ENCODE data around the gene VWA5A.

VWA5A gene, protein sequence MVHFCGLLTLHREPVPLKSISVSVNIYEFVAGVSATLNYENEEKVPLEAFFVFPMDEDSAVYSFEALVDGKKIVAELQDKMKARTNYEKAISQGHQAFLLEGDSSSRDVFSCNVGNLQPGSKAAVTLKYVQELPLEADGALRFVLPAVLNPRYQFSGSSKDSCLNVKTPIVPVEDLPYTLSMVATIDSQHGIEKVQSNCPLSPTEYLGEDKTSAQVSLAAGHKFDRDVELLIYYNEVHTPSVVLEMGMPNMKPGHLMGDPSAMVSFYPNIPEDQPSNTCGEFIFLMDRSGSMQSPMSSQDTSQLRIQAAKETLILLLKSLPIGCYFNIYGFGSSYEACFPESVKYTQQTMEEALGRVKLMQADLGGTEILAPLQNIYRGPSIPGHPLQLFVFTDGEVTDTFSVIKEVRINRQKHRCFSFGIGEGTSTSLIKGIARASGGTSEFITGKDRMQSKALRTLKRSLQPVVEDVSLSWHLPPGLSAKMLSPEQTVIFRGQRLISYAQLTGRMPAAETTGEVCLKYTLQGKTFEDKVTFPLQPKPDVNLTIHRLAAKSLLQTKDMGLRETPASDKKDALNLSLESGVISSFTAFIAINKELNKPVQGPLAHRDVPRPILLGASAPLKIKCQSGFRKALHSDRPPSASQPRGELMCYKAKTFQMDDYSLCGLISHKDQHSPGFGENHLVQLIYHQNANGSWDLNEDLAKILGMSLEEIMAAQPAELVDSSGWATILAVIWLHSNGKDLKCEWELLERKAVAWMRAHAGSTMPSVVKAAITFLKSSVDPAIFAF

DNA sequence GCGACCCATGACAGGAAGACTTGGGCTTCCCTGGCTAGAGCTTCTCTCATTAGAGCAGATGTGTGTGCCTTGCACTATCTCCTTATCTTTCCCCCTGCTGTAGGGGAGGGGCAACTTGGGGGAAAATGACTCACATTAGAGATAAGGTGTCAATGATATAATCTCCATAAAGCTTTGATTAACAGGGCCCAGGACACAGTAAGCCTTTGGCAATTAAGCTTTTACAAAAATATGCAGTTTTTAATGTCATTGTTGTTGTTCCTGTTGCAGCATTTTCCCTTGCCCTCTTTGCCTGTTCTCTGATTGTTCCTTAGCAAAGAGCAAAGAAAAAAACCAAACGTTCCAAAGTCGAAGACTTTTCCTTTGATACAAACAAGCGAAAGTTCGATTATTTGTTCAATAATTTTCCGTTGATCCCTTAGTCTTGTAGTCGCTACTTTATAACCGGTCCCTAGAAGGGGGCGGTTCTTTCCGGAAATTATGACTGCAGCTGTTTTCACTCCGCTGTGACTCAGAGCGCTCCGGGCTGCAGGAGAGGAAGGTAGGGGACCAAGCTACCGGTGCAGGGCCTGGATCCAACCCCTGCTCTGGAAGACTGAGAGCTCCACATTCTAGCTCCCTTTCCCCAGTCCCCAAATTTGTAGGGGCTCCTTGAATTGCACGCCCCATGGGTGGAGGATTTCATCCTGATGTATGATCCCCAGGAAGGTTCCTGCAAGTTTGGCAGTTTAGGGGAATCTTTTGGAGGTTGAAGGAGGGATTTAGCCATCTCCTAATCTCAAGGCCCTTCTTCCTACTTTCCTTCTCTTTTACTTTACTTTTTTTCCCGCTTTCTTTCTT, at the start of gene VWA5A:
Gene VWA5A (plus strand): TSS at position 509 of the 840 bp plus-strand sequence. CDS start 2,062 bp downstream, outside the sequence.
- DNase-seq (ENCODE audit: low read depth) = peak; percentile 65

DNA sequence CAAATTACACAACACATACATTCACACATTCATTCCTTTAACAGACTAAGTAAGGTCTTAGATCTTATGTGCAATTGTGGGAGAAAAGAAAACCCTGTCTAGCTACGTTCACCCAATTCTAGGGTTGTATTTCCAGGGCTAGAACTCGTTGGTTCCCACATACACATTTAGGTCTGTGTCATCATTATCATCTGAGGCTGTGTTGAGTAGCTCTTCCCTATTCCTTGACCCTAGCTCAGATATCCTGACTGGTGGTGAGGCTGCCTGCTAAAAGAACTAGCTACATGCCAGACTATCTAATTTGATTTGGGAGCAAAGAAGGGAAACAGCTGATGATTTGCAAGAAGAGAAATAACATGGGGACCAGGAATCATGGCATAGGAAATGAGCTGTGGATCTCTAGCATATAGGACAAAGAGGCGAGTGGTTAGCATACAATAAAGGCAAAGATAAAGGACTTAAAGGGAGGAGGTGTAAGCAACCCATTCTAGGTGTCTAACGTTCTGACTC, 46.6 kb upstream of the VWA5A start:
- DNase-seq (ENCODE audit: low read depth) = no peak

DNA sequence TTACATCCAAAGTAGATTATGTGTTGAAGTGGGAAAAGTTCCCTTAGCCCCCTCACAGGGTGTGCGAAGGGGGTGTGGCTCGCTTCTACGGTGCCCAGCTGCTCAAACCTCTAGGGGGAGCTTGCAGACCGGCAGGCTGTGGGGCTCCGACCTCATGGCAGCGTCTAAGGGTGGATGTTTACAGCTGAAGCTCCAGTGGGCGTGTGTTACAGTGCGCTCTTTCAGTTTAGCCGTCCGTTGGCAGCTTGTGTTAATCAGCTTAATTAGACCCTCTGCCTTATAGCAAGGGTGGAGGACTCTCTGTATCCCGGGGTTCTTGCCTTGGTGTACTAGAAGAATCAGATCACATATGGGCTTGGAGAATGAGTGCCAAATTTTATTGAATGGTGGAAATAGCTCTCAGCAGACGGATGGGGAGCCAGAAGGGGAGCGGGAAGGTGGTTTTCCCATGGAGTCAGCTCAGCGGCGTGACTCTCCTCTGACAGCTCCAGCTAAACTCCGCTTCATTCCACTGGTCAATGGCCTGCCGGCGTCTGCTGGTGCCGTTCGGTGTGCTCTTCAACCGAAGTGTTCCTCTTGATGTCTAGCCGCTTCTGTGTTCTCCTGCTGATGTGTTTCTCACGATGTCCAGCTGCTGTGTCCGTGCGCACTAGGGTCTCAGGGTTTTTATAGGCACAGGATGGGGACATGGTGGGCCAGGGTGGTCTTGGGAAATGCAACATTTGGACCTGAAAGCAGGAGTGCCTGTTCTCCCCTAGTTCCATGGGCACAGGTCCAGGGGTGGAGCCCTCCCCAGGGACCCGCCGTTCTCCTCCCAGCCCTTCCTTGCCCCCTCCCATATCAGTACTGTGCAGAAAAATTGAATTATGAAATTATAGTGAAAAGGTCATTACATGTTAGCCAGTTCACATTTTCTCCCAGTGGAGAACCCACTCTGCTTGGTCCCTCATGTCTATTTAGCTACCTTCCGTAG, 45.5 kb upstream of the VWA5A start:
- DNase-seq (ENCODE audit: low read depth) = peak; percentile 31

DNA sequence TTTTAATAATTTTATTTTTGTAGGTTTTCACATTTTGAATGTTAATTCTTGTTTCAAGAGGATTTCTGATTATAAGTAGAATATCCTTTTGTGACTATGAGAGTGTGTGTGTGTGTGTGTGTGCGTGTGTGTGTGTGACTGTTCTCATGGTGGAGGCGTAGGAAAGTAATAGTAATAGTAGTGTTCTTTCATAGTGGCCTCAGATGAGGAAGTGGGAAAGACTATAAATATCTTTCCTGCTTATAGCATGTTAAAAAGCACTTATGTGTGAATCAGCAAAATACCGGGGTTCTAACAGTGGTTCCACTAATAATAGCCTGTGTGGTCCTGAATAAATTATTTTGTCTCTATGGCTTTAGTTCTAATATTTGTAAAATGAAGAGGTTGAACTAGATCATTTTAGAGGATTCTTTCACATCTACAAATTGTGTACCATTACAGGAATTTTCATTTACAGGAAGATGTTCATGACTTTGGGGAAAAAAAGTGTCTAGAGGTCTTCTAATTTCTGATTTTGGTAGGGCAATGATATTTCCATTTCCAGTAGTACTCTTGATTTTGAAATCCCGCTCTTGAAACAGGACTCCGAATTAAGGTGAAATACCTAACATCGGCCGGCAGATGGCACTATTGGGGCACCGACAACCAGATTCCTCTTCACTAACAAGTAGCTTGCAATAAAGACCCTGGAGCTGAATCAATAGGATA, 44.2 kb upstream of the VWA5A start:
- DNase-seq (ENCODE audit: low read depth) = peak; percentile 33

DNA sequence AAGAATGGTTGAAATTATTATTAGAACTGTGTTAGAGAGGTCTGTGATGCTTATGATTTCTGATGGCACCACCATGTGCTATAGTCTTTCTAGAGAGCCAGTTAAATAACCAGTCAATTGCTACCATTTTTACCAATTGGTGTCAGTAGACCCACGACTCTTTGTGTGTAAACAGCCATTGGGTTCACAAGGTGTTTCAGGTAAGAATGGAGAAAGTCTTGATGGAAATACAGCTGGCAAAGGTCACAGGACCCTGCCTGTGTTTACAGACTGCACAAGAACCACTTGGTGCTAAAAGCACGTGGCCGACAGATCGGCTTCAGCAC, 43.7 kb upstream of the VWA5A start:
- DNase-seq (ENCODE audit: low read depth) = no peak

DNA sequence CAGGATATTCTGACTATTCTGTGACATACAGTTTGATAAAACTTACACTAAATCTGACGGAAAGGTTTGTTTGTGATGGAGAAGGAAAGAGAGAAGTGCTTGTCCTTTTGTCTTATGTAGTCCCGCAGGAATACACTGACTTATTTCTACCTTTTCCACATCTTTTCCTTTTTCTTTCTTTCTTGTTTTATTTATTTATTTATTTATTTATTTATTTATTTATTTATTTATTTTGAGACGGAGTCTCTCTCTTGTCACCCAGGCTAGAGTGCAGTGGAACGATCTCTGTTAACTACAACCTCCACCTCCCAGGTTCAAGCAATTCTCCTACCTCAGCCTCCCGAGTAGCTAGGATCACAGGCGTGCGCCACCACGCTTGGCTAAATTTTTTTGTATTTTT, 43.1 kb upstream of the VWA5A start:
- DNase-seq (ENCODE audit: low read depth) = no peak

DNA sequence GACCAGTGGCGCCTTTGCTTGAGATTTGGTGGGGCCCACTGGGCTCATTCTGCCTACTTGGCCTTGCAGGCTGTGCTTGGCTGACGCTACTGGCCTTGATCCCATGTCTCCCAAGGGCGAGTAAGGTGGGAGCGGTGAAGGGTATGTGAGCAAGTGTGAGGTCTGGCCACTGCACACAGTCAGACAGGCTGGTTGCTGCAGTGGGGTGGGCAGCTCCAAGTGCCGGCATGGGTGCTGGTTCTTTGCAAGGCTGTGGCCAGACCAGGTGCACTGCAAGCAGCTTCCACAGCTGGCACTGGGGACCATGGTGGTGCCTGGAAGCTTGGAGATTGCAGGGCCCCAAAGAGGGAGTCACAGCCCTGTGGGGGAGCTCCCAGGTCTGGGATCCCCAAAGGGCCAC, 40.7 kb upstream of the VWA5A start:
- DNase-seq (ENCODE audit: low read depth) = no peak

DNA sequence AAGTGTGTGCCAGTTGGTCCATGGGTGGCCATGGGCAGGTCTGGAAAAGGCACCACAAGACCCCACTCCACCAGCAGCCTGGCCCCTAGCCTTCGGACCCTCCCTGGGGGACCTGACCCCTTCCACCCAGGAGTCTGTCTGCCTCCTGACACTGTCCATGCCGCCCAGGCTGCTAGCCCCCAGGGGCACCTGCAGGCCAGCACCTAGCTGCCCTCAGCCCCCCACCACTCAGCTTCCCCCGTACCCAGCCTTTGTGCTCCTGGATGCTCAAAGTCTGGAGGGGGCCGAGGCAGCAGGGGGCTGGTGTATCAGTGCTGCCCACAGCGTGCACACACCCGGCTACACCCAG, 39.8 kb upstream of the VWA5A start:
- DNase-seq (ENCODE audit: low read depth) = no peak

DNA sequence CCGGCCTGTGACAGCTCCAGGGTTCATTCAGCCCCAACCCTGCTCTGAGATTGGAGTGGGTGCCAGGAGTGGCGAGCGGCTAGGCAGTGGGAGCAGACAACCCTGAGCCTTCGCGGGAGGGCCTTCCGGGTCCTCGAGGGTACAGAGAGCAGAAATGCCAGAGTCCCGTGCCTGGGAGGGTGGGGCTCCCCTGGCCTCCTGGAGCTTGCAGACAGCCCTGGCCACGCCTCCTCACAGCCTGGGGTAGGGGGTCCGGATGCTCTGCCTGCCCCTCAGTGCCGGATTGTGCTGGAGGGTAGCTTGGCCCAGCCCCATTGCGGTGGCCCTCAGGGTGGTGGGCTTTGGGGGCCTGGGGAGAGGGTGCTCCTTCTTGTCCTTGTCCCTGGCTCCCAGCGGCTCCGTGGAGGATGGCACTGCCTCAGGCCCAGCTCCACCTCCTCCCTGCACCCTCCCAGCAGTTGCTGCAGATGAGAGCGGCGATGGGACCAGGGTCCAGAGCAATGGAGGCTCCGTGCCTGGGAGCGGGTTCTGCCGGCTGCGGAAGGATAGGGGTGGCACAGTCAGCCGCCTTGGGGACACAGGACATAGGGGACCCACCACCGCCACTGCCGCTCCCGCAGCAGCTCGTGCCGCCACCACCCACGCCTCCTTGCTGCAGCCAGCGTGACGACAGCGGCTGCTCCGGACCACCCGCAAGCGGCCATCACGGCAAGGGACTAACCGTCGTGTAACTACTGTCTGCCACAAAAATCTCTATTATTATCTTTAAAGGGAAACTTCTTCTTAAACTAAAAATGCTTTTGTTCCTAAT, 39.2 kb upstream of the VWA5A start:
- no peak for DNase-seq (ENCODE audit: low read depth)

DNA sequence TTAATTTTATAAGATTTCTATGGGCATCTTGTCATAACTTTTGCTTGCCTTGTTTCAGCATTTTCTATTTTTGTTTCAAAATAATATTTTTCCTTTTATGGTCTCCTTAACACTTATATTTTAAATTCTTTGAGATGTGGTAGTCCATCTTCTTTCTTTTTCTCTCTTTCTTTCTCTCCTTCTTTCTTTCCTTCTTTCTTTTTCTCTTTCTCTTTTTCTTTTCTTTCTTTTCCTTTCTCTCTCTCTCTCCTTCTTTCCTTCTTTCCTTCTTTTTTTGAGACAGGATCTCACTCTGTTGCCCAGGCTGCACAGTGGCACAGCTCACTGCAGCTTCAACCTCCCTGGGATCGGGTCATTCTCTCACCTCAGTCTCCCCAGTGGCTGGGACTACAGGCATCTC, 38.0 kb upstream of the VWA5A start:
- DNase-seq (ENCODE audit: low read depth) = no peak

DNA sequence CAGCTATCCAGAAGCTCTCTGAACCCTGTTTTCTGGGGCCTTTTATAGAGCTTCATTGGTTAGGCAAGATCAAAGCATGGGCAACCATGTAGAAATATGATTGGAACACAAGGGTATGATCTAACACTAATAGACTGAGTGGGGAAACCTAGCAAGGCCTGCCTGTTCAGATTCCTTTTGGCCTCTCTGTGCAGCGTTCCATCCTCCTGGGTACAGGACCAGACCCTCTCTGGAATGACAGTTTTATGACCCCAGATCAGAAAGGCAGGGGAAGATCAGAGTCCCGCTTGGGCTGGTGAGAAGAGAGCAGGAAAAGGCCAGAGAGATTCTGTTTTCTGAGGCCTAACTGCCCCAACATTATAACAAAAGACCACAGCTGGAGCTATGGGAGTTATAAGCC, 36.7 kb upstream of the VWA5A start:
- DNase-seq (ENCODE audit: low read depth) = no peak

DNA sequence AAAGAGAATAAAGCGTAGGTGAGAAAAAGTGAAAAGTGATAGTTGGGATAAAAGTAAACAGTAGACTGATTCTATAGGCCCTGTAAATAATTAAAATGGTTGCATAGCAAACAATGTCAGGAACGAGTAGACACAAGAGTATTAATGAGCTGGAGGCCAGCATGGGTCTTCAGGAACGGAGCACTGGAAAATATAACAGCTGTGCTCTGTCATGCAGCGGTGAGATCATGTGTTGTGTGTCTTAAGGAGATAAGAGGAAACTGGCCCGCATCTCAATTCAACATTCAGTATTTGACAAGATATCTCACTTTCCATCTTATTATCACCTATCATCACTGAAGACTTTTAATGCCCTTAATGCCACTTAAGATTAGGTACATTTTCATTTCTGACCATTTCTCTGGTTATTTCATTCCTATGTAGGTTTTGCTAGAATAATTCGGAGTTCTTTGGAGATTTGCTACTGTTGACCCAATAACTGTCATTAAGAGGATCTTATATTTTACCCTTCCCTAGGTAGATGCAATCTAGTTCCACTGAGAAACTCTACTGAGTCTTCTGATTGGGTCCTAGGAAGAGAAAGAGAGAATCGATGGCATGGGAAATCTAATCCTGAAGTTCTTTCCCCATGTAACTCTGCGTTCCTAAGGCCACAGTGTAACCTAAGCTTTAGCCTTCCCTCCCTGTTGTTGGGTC, 35.5 kb upstream of the VWA5A start:
- no peak for DNase-seq (ENCODE audit: low read depth)

DNA sequence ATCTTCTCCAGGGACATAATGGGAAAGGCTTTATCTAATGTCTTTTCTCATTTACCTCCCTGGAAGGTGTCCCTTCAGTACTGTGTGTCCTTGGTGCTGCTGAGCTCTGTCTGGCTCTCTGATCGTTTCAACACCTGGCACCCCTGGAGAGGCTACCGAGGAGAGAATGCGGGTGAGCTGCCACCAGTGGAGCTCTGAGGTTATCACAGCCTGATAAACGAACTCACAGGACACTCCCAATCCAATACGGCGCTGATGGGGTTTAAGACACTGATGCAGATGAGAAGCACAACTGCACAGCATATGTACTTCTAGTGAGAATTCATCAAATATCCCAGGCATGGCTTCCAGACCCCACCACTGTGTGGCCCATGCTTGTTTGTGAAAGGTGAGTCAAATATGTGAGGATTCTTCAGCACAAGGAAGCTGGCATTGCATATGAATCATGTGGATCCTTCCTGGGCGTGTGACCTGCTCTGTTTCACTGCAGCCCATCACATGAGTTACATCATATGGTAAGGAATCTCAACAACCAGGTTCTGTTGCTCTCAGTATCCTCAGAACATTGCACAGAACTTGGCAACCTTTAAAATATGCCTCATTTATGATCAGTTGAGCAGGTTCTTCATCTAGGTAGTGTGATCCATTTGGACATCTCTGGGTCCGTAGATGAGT, 34.8 kb upstream of the VWA5A start:
- DNase-seq (ENCODE audit: low read depth) = no peak

DNA sequence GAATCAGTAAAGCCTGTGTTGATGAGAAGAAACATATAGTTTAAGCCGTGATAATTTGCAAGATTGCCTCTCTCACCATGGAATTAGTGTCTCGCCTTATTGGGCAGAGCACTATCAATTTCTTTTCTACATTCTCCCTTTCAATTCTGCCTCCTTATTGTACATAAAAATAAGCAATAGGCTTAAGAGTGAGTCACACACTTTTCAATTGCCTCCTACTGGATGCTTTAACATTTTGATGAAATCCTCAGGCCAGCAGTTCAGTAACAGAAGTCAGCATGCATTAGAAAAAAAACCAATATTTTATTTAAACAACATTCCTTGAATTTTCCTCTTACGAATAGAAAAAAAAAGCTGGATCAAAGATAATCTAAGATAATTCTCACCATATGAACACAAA, 33.8 kb upstream of the VWA5A start:
- no peak for DNase-seq (ENCODE audit: low read depth)

DNA sequence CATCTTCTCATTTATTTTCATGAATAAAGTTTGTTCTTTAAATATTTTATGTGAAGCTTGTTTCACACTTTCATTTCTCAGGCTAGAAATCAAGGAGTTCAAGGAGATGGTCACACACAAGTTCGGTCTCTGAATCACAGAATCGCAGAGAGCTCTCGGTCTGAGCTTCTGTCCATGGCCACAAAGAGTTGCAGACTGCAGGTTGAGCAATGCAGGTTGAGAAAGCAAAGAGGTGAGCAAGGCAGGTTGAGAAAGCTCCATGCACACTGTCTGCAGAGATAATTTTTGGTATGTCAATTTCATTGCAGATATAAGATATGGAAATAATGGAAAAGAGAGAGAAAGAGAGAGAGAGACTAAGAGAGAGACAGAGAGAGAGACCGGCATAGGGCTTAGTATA, 32.9 kb upstream of the VWA5A start:
- DNase-seq (ENCODE audit: low read depth) = no peak

DNA sequence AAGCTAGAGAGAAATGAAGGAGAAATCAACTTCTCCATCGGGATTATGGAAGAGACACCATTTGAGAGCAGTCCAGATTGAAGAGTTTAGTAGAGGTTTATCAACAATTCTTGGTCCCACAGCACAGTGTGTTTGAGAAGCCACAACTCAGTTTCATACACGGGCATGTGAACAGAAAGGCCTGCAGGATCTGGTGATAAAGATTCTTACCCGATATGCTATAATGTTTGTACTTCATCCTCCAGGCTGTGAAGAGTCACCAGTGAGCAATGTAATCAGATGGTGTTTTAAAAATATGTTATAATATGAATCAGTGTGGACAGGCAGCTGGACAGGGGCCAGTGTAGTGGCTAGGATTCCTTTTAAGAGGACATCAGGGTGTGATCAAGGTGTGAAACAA, 29.7 kb upstream of the VWA5A start:
- DNase-seq (ENCODE audit: low read depth) = no peak

DNA sequence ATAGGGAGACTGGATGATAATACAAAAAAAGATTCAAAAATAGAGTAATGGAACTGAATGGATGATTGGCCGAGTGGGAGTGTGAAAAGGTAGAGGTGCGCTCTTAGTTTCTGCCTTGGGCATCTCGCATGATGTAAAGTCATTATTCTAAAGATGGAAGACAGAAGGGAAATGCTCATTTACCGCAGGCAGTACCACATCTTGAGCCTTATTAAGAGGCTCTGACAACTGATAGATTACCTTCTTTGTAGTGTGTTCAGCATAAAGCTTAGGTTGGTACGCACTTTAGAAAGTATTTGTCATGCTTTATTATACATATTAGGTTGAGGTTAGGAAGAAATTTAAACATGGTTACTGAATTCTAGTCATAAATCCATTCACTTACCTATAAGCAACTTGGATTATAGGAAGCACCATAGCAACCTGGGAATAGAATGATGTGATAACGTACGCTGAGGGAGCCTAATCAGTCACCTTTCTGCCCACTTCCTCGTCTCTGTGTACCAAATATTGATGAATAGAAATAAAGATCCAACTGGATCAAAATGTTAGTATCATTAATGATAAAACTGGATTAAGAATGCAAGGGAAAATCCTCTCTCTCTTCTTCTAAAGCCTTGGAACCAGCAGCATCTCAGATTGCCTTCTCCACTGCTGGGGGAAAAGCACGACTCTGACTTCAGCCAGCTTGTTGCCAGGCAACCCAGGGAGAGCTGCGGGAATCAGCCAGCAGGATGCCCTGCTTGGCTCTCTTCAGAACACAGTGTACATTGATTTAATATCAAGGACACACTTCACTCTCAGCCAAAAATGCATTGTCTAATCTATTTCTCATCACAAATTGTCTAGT, 29.0 kb upstream of the VWA5A start:
- DNase-seq (ENCODE audit: low read depth) = no peak

DNA sequence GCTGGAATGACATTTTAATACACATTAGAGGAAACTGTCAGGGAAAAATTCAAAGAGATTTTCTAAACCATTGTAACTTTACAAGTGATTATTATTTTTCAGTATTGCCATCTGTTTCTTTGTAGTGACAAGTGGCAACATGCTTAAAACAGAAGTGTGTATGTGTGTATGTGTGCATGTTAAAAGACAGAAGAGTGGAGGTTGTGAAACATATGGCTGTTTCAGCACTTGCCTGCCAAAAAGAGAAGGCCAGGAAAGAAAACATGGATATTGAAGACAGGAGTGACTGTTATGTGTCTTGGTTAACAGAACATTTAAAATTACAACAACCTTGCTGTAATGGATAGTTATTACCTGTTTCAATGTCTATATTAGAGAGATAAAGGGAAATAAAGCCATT, 24.3 kb upstream of the VWA5A start:
- DNase-seq (ENCODE audit: low read depth) = no peak
